HG02970 (cell line): ENCODE results near the gene ZFP1.
A peak's percentile ranks its signal among the peaks of the same experiment; 100 is the strongest.

Source experiments
- ATAC-seq: cut with Tn5 transposase; IDR thresholded peaks from one replicate; pipeline ENCODE4 v1.9.1; 2021; ENCODE audit warnings: mild to moderate bottlenecking, moderate library complexity, moderate number of reproducible peaks; ENCODE audit not compliant: unreplicated experiment, low FRiP score

The ZFP1 gene

GRCh38 chr16:75148311-75149195 lies at the start of gene ZFP1:
ZFP1 (plus strand) TSS chr16:75148524; CDS start chr16:75152952, 4,428 bp downstream.
- ATAC-seq = peak; percentile 89

- ATAC-seq = no peak
Observed at GRCh38 chr16:75099075-75099667, 49.2 kb upstream of the ZFP1 start.

GRCh38 chr16:75099738-75100602 lies 48.4 kb upstream of the ZFP1 start:
- ATAC-seq = no peak

GRCh38 chr16:75100603-75100990 lies 47.7 kb upstream of the ZFP1 start:
- no peak for ATAC-seq

GRCh38 chr16:75101635-75102034 lies 46.7 kb upstream of the ZFP1 start:
- ATAC-seq = no peak

GRCh38 chr16:75102595-75102994 lies 45.7 kb upstream of the ZFP1 start:
- no peak for ATAC-seq

- ATAC-seq = no peak
Observed at GRCh38 chr16:75103994-75104393, 44.3 kb upstream of the ZFP1 start.

GRCh38 chr16:75104836-75105235 lies 43.5 kb upstream of the ZFP1 start:
- no peak for ATAC-seq

- ATAC-seq = no peak
Observed at GRCh38 chr16:75105306-75106061, 42.8 kb upstream of the ZFP1 start.

GRCh38 chr16:75106351-75107274 lies 41.7 kb upstream of the ZFP1 start:
- no peak for ATAC-seq

GRCh38 chr16:75107505-75107904 lies 40.8 kb upstream of the ZFP1 start:
- ATAC-seq = no peak

- no peak for ATAC-seq
Observed at GRCh38 chr16:75108792-75109731, 39.3 kb upstream of the ZFP1 start.

GRCh38 chr16:75109732-75110243 lies 38.5 kb upstream of the ZFP1 start:
- ATAC-seq = no peak

GRCh38 chr16:75110637-75111513 lies 37.4 kb upstream of the ZFP1 start:
- ATAC-seq = peak; percentile 83

GRCh38 chr16:75111514-75111940 lies 36.8 kb upstream of the ZFP1 start:
- ATAC-seq = no peak

GRCh38 chr16:75111961-75112733 lies 36.2 kb upstream of the ZFP1 start:
- ATAC-seq = no peak
